ENCODE measurements around the gene TMED5.
A peak's percentile ranks its signal among the peaks of the same experiment; 100 is the strongest.

TMED5 gene

DNA sequence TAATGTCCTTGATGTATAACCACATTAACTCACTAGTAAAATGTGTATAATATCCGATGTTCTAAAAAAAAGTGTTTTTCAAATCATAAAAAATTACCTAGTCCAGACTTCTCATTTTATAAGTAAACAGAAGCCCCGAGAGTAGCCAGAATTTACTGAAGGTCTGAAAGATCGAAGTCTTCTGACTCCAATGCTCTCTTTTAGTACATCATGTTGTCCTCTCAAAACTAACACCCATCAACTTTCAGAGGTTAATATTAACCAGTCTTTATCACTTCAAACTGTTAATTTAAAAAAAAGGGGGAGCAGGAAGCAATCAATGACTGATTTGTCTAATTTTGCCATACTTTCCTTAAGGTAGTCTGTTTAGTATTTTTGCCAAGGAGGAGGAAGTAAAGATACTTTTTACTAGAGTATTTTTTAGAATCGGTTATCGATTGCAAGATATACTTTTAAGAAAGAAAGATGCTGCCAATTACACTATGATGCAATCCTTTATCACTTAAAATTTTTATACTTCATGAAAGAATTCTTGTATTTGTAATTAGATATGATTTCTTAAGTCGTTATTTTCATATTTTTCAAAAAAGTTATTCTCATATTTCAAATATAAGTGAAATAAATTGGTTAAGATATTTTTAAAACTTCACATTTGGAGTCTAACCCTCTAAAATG is 25.8 kb upstream of the TMED5 start:
- H3K9me3 ChIP-seq (ENCODE audit: control insufficient read depth, low read length): no peaks in the 10 kb centered on the region
- no peak overlapping the region for H3K14ac ChIP-seq (ENCODE audit: low read length in 2 of 2)
- H3K4me3 ChIP-seq (ENCODE audit: insufficient read depth in 1 of 2, low read depth in 1 of 2, low read length in 2 of 2): no peak overlapping the region
- no peak overlapping the region for H3K9ac ChIP-seq (ENCODE audit: low read length)
- H2BK5ac ChIP-seq (ENCODE audit: low read depth, low read length, poor library complexity, severe bottlenecking): no peak overlapping the region
- H3K23ac ChIP-seq (ENCODE audit: low read length in 2 of 2): no peak overlapping the region
- H2AFZ ChIP-seq (ENCODE audit: low read depth, low read length): no peak overlapping the region
- DNase-seq: no peak
- H2AK5ac ChIP-seq (ENCODE audit: low read length, severe bottlenecking): no peak overlapping the region
- WGBS: 91% methylated on average over 3 of the region's 6 CpGs
- peaks cover 0 to 42% of the 10 kb centered on the region in 2 experiments for H3K36me3 ChIP-seq (ENCODE audit: control insufficient read depth in 1 of 2, insufficient read depth in 2 of 2, low read depth in 1 of 2, low read length in 2 of 2)
- no peak overlapping the region for H3K18ac ChIP-seq (ENCODE audit: low read depth in 1 of 2, low read length in 2 of 2)
- H4K91ac ChIP-seq (ENCODE audit: low read length): no peak overlapping the region
- no peak overlapping the region for H4K8ac ChIP-seq (ENCODE audit: low read length)
- H2BK120ac ChIP-seq (ENCODE audit: low read depth, low read length): no peak overlapping the region
- H2BK15ac ChIP-seq (ENCODE audit: low read depth, poor library complexity, severe bottlenecking): no peak overlapping the region
- H3K27ac ChIP-seq (ENCODE audit: low read length, poor library complexity, severe bottlenecking): no peak overlapping the region
- H3K27me3 ChIP-seq (ENCODE audit: control insufficient read depth in 1 of 2, insufficient read depth in 1 of 2, low read length in 2 of 2): no peaks in the 10 kb centered on the region
- H3K79me1 ChIP-seq (replicated peaks; ENCODE audit: low read length, poor library complexity, severe bottlenecking): peaks cover 3% of the 10 kb centered on the region
- no peak overlapping the region for H2BK12ac ChIP-seq (ENCODE audit: low read length in 2 of 2)
- H3K4me1 ChIP-seq (ENCODE audit: control insufficient read depth, insufficient read depth, low read depth, low read length): no peaks in the 10 kb centered on the region
- no peak overlapping the region for H3K4ac ChIP-seq (ENCODE audit: low read depth in 1 of 2, low read length in 2 of 2)
- no peak overlapping the region for H3K4me2 ChIP-seq (ENCODE audit: low read length, poor library complexity, severe bottlenecking)

DNA sequence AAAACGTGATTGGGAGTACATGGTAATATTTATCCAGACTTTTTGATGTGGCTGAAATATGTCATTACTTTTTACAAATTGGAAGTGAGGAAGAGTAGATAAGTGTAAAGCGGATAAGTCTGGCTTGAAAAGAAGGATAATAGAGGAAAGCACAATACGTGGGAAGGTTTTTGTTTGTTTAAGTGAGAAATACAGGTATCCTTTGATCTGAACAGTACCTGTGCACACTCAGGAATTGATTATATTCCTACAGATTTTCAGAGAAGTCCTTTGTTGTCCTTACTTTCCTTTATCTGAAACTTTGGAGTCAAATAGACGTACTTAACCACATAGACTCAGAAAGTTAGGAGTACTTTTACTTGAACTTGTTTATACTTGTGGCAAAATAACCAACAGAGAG is 20.5 kb upstream of the TMED5 start:
- no peak overlapping the region for H2BK5ac ChIP-seq (ENCODE audit: low read depth, low read length, poor library complexity, severe bottlenecking)
- no peak overlapping the region for H2BK120ac ChIP-seq (ENCODE audit: low read depth, low read length)
- H3K9me3 ChIP-seq (ENCODE audit: control insufficient read depth, low read length): no peaks in the 10 kb centered on the region
- no peak overlapping the region for H3K23ac ChIP-seq (ENCODE audit: low read length in 2 of 2)
- H3K4me1 ChIP-seq (ENCODE audit: control insufficient read depth, insufficient read depth, low read depth, low read length): peaks cover 2% of the 10 kb centered on the region
- H3K14ac ChIP-seq (ENCODE audit: low read length in 2 of 2): no peak overlapping the region
- H3K4me2 ChIP-seq (ENCODE audit: low read length, poor library complexity, severe bottlenecking): no peak overlapping the region
- no peak overlapping the region for H2AFZ ChIP-seq (ENCODE audit: low read depth, low read length)
- H2BK15ac ChIP-seq (ENCODE audit: low read depth, poor library complexity, severe bottlenecking): no peak overlapping the region
- no peak overlapping the region for H3K4me3 ChIP-seq (ENCODE audit: insufficient read depth in 1 of 2, low read depth in 1 of 2, low read length in 2 of 2)
- H4K91ac ChIP-seq (ENCODE audit: low read length): no peak overlapping the region
- H3K36me3 ChIP-seq (ENCODE audit: control insufficient read depth in 1 of 2, insufficient read depth in 2 of 2, low read depth in 1 of 2, low read length in 2 of 2): peaks cover 10 to 42% of the 10 kb centered on the region in 2 experiments
- no peak overlapping the region for H3K9ac ChIP-seq (ENCODE audit: low read length)
- H2BK12ac ChIP-seq (ENCODE audit: low read length in 2 of 2): no peak overlapping the region
- no peak overlapping the region for H3K27ac ChIP-seq (ENCODE audit: low read length, poor library complexity, severe bottlenecking)
- no peak for DNase-seq
- H2AK5ac ChIP-seq (ENCODE audit: low read length, severe bottlenecking): no peak overlapping the region
- no peaks in the 10 kb centered on the region for H3K27me3 ChIP-seq (ENCODE audit: control insufficient read depth in 1 of 2, insufficient read depth in 1 of 2, low read length in 2 of 2)
- no peak overlapping the region for H3K18ac ChIP-seq (ENCODE audit: low read depth in 1 of 2, low read length in 2 of 2)
- no peak overlapping the region for H3K4ac ChIP-seq (ENCODE audit: low read depth in 1 of 2, low read length in 2 of 2)
- WGBS: 98% methylated on average over 3 of the region's 4 CpGs
- no peak overlapping the region for H4K8ac ChIP-seq (ENCODE audit: low read length)
- H3K79me1 ChIP-seq (replicated peaks; ENCODE audit: low read length, poor library complexity, severe bottlenecking): peaks cover 8% of the 10 kb centered on the region

DNA sequence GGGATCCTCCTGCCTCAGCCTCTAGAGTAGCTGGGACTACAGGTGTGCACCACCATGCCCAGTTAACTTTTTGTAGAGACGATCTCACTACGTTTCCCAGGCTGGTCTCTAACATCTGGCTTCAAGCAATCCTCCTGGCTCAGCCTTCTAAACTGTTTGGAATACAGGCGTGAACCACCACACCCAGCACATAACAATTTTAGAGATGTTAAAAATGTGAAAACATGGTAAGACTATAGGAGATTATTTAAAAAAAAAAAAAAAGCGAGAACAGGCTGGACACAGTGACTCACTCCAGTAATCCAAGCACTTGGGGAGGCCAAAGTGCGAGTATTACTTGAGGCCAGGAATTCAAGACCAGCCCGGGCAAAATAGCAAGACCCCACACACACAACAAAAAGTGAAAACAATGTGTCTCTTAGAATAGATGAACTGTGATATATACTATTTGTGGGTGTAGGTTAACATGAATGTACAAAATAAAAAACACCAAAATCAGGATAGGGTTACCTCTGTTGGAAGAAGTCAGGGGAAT is 19.9 kb upstream of the TMED5 start:
- H4K91ac ChIP-seq (ENCODE audit: low read length): no peak overlapping the region

DNA sequence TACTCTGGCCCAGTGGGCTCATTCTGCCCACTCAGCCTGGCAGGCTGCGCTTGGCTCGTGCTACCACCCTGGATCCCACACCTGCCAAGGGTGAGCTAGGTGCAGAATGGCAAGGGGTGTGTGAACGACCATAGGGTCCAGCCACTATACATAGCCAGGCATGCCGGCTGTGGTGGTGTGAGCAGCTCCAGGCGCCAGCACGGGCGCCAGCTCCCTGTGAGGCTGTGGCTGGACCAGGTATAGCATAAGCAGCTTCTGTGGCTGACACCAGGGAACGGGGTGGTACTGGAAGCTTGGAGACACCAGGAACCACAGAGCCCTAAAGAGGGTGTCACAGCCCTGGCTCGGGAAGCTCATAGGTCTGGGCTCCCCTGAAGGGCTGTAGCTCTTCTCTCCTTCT is 18.9 kb upstream of the TMED5 start:
- no peak overlapping the region for H2BK15ac ChIP-seq (ENCODE audit: low read depth, poor library complexity, severe bottlenecking)
- no peak overlapping the region for H3K9ac ChIP-seq (ENCODE audit: low read length)
- H3K4ac ChIP-seq (ENCODE audit: low read depth in 1 of 2, low read length in 2 of 2): no peak overlapping the region
- WGBS: 99% methylated on average over 9 of the region's 9 CpGs
- peaks cover 9% of the 10 kb centered on the region for H3K79me1 ChIP-seq (replicated peaks; ENCODE audit: low read length, poor library complexity, severe bottlenecking)
- peak overlapping the region; percentile 8 for H2AK5ac ChIP-seq (ENCODE audit: low read length, severe bottlenecking)
- no peaks in the 10 kb centered on the region for H3K9me3 ChIP-seq (ENCODE audit: control insufficient read depth, low read length)
- H3K4me1 ChIP-seq (ENCODE audit: control insufficient read depth, insufficient read depth, low read depth, low read length): peaks cover 2% of the 10 kb centered on the region
- H3K27ac ChIP-seq (ENCODE audit: low read length, poor library complexity, severe bottlenecking): no peak overlapping the region
- no peak overlapping the region for H2BK5ac ChIP-seq (ENCODE audit: low read depth, low read length, poor library complexity, severe bottlenecking)
- no peak overlapping the region for H3K23ac ChIP-seq (ENCODE audit: low read length in 2 of 2)
- peaks cover 10 to 55% of the 10 kb centered on the region in 2 experiments for H3K36me3 ChIP-seq (ENCODE audit: control insufficient read depth in 1 of 2, insufficient read depth in 2 of 2, low read depth in 1 of 2, low read length in 2 of 2)
- no peak overlapping the region for H2BK12ac ChIP-seq (ENCODE audit: low read length in 2 of 2)
- no peak overlapping the region for H3K18ac ChIP-seq (ENCODE audit: low read depth in 1 of 2, low read length in 2 of 2)
- H3K14ac ChIP-seq (ENCODE audit: low read length in 2 of 2): no peak overlapping the region
- H3K4me2 ChIP-seq (ENCODE audit: low read length, poor library complexity, severe bottlenecking): no peak overlapping the region
- no peak overlapping the region for H3K4me3 ChIP-seq (ENCODE audit: insufficient read depth in 1 of 2, low read depth in 1 of 2, low read length in 2 of 2)
- no peak overlapping the region for H2BK120ac ChIP-seq (ENCODE audit: low read depth, low read length)
- no peak overlapping the region for H4K91ac ChIP-seq (ENCODE audit: low read length)
- H3K27me3 ChIP-seq (ENCODE audit: control insufficient read depth in 1 of 2, insufficient read depth in 1 of 2, low read length in 2 of 2): no peaks in the 10 kb centered on the region
- no peak for DNase-seq
- no peak overlapping the region for H2AFZ ChIP-seq (ENCODE audit: low read depth, low read length)
- H4K8ac ChIP-seq (ENCODE audit: low read length): no peak overlapping the region

More for the DNA sequence above, 19.9 kb upstream of the TMED5 start:
- Histone ChIP-seq H2AK5ac (ENCODE audit: low read length, severe bottlenecking) (no peak overlapping the region), H3K14ac (ENCODE audit: low read length in 2 of 2) (no peak overlapping the region), H3K27ac (ENCODE audit: low read length, poor library complexity, severe bottlenecking) (no peak overlapping the region), H3K27me3 (ENCODE audit: control insufficient read depth in 1 of 2, insufficient read depth in 1 of 2, low read length in 2 of 2) (no peaks in the 10 kb centered on the region), H3K36me3 (ENCODE audit: control insufficient read depth in 1 of 2, insufficient read depth in 2 of 2, low read depth in 1 of 2, low read length in 2 of 2) (peaks cover 10 to 47% of the 10 kb centered on the region in 2 experiments), H3K23ac (ENCODE audit: low read length in 2 of 2) (no peak overlapping the region), H2BK120ac (ENCODE audit: low read depth, low read length) (no peak overlapping the region), H2BK15ac (ENCODE audit: low read depth, poor library complexity, severe bottlenecking) (no peak overlapping the region), H2BK12ac (ENCODE audit: low read length in 2 of 2) (no peak overlapping the region), H2BK5ac (ENCODE audit: low read depth, low read length, poor library complexity, severe bottlenecking) (no peak overlapping the region), H3K4ac (ENCODE audit: low read depth in 1 of 2, low read length in 2 of 2) (no peak overlapping the region), H2AFZ (ENCODE audit: low read depth, low read length) (no peak overlapping the region), H3K9ac (ENCODE audit: low read length) (no peak overlapping the region), H3K79me1 (replicated peaks; ENCODE audit: low read length, poor library complexity, severe bottlenecking) (peaks cover 8% of the 10 kb centered on the region), H3K4me1 (ENCODE audit: control insufficient read depth, insufficient read depth, low read depth, low read length) (peaks cover 2% of the 10 kb centered on the region), H3K18ac (ENCODE audit: low read depth in 1 of 2, low read length in 2 of 2) (no peak overlapping the region), H3K9me3 (ENCODE audit: control insufficient read depth, low read length) (no peaks in the 10 kb centered on the region), H3K4me2 (ENCODE audit: low read length, poor library complexity, severe bottlenecking) (no peak overlapping the region), H3K4me3 (ENCODE audit: insufficient read depth in 1 of 2, low read depth in 1 of 2, low read length in 2 of 2) (no peak overlapping the region), H4K8ac (ENCODE audit: low read length) (no peak overlapping the region)
- 100% methylated on average over 2 of the region's 6 CpGs for WGBS
- peak; percentile 19 for DNase-seq
